GM21723 (cell line): Measurements from ENCODE around the gene P2RX5.
A peak's percentile ranks its signal among the peaks of the same experiment; 100 is the strongest.

Experiments used
- ATAC-seq: cut with Tn5 transposase; IDR thresholded peaks from one replicate; pipeline ENCODE4 v1.9.1; 2021; ENCODE audit warnings: mild to moderate bottlenecking, moderate library complexity; ENCODE audit not compliant: unreplicated experiment

P2RX5 gene

DNA sequence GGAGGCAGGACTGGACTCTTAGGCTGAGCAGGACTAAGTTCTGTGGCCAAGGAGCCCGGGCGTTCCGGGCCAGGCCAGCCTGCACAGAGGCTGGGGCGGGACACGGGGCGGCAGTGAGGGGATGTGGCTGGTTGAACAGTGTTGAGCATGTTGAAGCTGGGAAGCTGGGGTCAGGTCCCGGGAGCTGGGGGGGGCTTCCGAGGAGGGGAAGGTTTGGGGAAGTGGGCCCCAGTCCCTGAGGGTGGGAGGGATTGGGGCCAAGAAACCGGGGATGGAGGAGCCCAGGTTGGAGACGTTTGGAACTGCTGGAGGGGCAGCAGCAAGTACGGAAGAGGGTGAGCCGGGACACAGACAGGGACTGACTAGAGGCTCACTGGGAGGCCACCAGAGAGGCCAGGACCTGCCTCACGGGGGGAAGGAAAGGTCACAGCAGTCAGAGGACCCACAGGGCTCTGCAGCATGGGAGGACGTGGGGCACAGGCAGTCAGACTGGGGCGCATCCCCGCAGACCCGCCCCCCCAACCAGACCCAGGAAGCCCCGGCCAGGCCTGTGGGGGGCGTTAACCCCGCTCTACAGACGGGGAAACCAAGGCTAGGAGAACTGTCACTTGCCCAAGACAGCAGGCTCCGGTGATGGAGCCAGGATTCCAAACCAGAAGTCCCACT, 37.0 kb downstream of the P2RX5 start:
- ATAC-seq, result no peak

DNA sequence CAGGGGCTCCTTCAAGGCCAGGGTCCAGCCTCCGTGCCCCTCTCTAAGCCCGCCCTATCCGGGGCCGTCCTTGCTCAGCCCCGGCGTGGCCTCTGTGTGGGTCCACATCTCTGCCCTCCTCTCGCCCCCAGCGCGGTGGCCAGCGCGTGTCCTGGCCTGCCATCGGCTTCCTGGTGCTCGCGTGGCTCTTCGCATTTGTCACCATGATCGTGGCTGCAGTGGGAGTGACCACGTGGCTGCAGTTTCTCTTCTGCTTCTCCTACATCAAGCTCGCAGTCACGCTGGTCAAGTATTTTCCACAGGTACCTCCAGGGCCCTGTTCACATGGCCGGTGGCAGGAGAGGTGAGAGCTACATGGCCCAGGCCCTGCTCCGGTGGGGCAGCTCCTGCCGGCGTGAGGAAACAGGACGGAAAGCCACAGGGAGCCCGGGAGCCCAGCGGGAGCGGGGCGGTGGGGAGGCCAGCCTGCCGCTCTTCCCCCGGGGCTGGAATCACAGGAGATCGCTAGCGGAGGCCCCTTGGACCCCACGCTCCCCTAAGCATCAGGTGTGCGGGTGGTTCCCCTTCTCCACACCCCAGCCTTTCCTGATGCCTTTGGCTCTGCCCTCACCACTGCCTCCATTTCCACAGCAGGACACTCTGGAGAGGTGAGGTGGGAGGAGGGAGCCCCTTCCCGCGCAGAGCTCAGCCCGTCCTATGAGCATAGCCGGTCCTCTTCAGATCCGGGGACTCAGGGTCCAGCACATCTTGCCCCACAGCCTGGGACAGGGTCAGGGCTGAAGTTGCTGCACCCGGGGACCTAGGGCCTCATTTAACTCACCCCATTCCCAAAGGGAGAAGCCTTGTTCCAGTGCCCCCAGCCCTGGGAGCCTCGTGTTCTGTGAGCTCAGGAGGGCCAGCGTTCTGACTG, 37.8 kb downstream of the P2RX5 start:
- no peak for ATAC-seq

DNA sequence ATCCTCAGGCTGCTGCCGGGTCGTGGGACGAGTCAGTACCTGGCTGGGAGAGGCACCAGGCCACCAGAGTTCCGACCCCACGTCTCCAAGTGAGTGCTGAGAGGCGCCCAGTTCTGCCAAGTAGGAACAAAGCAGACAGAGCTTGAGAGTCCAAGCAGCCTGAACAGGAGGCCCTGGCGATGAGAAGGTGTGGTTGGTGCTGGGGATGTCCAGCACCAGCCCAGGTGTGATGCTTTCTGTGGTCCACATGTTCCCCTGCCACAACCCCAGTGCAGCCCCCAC, 38.4 kb downstream of the P2RX5 start:
- ATAC-seq, result no peak

DNA sequence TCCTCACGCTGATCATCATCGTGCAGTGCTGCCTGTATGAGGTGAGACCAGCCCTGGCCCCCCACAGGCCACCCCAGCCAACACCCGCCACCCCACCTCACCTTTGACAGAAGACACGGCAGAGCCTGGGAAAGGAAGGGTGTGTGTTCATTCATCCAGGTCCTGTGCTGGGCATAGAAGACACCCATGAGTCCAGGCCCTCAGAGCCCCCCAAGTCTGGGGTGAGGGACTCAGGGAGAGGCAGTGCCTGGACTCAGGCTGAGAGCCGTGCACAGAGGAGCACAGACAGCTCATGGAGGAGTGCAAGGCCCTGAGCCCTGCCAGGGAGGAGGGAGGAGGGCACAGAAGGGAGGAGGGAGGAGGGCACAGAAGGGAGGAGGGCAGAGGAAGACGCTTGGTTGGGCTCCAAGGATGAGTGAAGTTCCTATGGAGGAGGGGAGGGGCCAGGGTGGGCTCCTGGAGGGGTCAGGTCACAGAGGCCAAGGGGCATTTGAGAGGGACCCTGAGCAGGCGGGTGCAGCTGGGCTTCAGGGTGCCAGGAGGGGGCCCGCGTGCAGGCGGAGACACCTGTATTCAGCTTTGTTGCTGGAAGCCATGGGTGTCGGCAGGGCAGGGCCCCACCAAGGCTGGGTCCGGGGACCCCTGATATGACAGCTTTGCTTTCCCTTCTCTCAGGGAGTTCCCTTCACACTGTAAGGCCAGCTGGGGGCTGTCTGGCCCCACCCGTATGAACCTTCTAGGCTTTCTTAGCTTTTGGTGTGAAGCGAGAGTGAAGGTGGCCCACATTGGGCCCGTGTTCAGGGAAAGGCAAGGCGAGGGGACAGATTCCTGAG, 39.0 kb downstream of the P2RX5 start:
- ATAC-seq, result no peak

- no peak for ATAC-seq
Measured at GRCh38 chr17:3656353-3656752, 39.6 kb downstream of the P2RX5 start.

GRCh38 chr17:3655766-3656165, 40.2 kb downstream of the P2RX5 start:
- ATAC-seq, result no peak

DNA sequence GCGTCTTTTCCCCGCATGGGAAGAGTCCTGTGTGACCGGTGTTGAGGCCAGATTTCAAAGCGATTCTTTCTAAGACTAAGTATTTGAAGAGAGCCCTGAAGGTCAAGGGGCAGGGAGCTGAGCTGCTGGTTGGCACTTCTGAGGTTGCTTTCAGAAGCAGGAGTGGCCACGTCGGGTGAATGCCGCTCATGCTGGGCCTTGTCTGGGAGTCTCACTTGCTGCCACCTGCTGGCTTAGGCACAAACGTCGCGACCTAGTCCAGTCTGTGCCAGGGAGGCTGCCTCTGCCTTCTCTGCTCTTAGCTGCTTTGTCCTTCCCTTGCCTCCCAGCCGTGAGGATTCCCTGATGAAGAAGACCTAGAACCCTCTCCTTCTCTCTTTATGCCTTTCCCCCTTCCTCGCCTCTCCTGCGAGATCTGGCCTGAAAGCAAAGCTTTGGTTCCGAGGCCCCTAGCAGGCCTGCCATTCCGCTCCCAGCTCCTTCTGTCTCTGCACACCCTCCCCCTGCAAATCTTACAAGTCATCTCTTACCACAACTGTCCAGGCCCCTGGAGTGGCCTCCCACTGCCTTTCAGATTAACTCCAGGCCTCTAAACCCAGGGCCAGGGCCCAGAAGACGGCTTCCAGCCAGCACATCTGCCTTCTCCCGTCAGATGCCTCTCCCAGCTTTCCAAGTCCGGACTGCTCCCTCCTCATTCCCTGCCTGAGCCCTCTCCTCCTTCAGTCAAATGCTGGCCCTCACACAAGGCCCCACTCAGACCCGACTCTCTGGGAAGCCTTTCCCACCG, 48.0 kb downstream of the P2RX5 start:
- no peak for ATAC-seq

- no peak for ATAC-seq
Measured at GRCh38 chr17:3647251-3647650, 48.7 kb downstream of the P2RX5 start.

- no peak for ATAC-seq
Measured at GRCh38 chr17:3645310-3645709, 50.6 kb downstream of the P2RX5 start.

DNA sequence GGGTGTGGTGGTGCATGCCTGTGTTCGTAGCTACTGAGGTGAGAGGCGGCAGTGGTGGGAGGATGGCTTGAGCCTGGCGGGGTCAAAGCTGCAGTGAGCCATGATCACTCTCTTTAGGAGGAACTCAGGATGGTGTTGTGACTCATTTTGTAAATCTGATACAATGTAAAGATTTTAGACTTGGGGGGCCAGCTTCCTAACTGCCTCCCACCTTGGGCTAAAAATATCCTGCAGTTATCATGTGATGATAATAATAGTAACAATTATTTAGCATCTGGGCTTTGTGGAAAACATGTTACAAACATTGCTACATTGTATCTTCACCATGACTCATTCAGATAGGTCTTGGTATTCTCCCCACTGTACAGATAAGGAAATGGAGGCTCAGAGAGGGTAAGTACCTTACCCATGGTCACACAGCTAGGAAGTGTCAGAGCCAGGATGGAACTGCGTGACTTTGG, 52.0 kb downstream of the P2RX5 start:
- ATAC-seq, result no peak

DNA sequence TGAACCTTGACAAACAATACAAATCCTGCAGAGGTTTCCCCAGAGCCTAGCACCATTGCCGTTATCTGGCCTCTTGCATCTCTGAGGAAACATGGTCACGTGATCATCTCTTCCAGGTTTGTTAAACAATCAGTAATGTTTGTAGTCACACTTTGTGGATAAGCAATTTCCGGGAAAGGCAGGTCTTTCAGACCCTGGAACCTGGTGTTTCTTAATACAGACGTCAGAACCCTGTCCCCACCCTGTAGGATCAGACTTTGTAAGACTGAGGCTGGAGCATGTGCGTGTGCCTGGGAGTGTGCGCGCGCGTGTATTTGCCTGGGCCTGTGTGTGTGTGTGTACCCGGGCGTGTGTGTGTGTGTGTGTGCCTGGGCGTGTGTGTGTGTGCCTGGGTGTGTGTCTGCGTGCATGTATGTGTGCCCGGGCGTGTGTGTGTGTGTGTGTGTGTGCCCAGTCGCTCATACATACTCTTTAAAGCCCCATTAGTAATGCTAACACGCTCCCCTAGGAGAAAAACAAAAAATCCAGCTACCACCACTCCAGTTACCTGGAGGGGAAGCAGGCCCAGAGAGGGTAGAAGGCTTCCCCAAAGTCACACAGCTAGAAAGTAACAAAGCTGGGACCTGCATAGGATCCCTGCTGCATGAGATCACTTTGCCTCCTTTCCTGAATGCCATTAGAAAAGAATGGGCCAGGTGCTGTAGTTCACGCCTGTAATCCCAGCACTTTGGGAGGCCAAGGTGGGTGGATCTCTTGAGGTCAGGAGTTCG, 54.1 kb downstream of the P2RX5 start:
- ATAC-seq, result no peak

DNA sequence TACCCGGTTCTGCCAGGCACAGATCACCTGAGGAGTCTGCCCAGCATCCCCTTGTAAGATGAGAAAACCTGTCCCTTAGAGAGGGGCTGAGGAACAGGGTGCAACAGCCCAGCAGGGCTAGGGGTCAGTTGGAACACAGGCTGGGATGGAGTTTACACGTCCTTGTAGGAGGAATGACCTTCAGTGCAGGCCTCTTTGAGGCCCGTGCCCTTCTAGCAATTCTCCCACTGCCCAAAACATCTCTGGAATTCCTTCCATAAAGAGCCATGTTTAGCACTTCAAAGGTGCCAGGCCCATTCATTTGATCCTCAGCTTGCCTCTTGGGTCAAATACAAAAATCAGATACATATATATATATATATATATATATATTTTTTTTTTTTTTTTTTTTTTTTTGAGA, 54.9 kb downstream of the P2RX5 start:
- no peak for ATAC-seq

DNA sequence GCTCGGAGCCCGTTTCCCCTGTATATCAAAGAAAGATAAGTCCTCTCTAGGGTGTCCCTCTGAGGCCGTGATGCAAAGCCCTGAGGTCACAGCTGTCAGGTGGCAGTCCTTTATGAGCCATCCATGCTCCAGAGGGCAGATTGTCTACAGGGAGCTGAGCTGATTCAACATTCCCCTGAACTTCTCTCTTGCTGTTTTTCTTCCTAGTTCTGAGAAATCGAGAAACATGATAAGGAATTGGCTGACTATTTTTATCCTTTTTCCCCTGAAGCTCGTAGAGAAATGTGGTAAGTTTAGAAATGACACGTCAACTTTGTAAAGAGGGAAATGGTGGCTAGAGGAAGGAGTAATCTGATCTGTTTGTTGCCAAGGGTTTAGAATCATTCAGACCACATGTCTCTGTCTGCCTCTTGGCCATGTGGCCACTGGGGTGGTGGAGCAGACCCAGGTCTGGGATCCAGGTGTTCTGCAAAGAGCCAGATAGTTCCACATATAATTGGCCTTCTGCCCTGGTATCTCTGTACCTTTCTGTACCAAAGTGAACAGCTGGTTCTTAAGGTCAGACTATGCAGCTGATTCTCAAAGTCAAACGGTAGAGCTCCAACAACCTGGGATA, 55.9 kb downstream of the P2RX5 start:
- no peak for ATAC-seq

GRCh38 chr17:3636908-3637373, 59.0 kb downstream of the P2RX5 start:
- ATAC-seq, result peak; percentile 12

DNA sequence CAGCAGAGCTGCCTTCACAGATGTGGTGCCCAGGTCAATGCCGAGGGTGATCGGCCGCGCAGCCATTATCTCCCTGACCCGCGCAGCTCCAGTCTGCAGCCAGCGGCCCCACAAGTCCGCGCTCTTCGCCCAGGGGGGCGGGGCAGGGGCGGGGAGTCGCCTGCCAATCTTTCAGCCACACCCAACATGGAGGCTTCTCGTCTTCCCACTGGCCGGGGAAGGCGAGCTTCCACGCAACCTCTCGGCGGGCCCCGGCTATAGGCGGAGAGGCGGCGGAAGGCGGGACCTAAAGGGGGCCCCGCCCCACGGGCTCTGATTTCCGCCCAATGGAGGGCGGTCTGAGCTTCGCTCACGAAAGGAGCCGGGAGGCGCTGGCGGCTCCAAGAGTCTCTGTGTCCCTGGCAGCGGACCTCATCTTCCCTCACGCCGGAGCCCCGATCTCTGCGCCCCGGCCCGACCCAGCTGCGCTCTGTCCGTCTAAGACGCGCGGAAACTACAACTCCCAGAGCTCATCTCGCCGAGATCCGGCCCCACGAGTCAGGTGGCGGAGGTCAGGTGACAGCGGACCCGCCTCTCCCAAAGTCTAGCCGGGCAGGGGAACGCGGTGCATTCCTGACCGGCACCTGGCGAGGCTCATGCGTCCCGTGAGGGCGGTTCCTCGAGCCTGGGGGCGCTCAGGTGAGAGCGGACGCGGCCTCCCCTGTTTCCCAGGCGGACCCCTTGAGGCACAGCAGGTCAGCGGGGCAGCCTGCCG, 59.6 kb downstream of the P2RX5 start, which contains the start of the genes CTNS and SHPK:
Gene CTNS, plus strand, starts transcription at position 607 of the 754 bp plus-strand sequence. CDS start 3,447 bp downstream, outside the sequence.
Gene SHPK, minus strand, starts transcription at position 97 of the 754 bp plus-strand sequence. Its CDS starts 31 bp downstream, at position 66.
- peak; percentile 92 for ATAC-seq

DNA sequence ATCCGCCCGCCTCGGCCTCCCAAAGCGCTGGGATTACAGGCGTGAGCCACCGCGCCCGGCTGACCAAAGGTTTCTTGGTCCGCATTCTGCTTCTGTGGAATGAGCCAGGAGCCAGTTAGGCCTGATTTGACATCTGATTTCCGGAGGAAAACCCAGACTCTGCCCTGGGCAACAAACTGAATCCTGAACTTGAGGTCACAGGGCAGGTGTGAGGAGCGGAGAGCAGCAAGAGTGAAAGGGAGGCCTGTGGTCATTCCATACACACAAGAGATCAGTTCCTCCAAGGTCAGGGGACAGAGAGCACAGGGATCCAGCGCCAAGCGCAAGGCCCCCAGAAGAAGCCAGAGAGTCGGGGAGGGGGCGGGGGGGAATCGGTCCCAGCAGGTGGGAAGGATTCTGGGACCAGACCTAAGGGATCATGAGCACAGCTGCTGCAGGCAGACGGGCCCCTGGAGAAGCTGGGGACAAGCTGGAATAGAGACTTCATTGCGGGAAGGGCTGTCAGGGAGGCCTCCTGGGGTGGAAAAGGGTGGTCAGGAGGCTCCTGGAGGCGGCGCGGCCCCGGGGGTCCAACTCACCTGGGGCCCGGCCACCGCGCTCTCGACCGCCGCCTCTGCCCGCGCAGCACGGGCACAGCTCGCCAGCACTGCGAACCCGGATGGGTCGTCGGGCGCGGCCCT, 60.3 kb downstream of the P2RX5 start:
- no peak for ATAC-seq

DNA sequence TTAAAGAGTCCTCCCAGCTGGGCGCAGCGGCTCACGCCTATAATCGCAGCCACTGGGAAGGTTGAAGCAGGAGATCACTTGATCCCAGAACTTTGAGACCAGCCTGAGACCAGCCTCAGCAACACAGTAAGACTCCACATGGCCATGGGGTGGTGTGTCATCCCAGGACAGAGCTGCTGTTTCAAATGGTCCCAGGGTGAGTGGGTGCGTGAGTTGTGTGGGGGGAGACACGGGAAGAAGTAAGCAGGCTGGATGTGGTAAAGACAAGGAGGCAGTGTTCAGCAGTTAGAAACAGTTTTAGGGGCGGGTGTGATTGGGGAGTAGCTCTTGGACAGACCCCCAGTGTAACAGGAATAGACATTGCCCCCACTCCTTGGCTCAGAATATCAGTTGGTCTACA, 63.7 kb downstream of the P2RX5 start:
- ATAC-seq, result no peak

DNA sequence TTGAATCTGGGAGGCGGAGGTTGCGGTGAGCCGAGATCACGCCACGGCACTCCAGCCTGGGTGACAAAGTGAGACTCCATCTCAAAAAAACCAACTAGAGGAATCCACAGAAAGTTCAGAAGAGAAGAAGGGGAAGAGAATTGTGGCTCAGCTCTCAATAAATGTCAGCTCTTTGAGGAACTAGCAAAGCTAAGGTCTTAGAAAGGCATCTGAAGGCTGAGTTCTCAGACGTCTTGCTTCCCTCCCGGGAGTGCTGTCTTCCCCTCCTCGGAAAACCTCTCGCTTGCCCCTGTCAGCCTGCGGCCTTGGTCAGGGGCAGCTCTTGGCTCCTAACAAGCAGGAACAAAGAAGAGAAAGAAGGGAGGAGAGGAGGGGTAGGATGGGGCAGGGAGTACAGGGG, 65.2 kb downstream of the P2RX5 start:
- ATAC-seq, result no peak
